HepG2 (cell line): ENCODE results near the gene DPH7. TPM values are rescaled to one million over a fixed set of nuclear protein-coding genes. Genes with fewer than 3 reads are reported as not detected.
A peak's percentile ranks its signal among the peaks of the same experiment; 100 is the strongest.

ENCODE experiments used
- ATAC-seq: fragments of 200-7000 bp; cut with Tn5 transposase; 3 replicates; pipeline ENCODE4 v1.9.1; 2020; ENCODE audit warnings: mild to moderate bottlenecking, moderate library complexity
- BruUV-seq: library from RNA; stranded (reverse); fragments of 400-500 nt; replicated peaks from 2 replicates; lab custom pipeline; 2021; lab: Mats Ljungman, UMichigan
- CTCF ChIA-PET: fragments of 300-600 bp; formaldehyde crosslinking; extraction: SDS; loops from one replicate; lab custom pipeline; 2021; ENCODE audit warnings: low total read pairs, inconsistent platforms, low intra/inter-chr PET ratio; lab: Yijun Ruan, JAX
- POLR2A ChIA-PET: fragments of 350-600 bp; sonication (Branson Sonifier 250); formaldehyde crosslinking; loops from one replicate; lab custom pipeline; 2020; ENCODE audit warnings: antibody characterized with exemption, inconsistent platforms; lab: Yijun Ruan, JAX
- DNase-seq: peaks from one replicate; pipeline ENCODE4 v3.0.0-alpha.2; 2015; ENCODE audit warnings: low spot score
- FAIRE-seq: peaks from 3 replicates; lab custom pipeline; 2011; peaks lifted over from hg19 to GRCh38; lab: Jason Lieb, UNC
- H2AFZ ChIP-seq: one replicate; pipeline ENCODE4 v1.6.1; 2011; ENCODE audit warnings: low read length, inconsistent platforms
- H3K27ac ChIP-seq: fragments of 300-600 bp; 3 replicates; pipeline ENCODE4 v1.8.0; 2011; ENCODE audit warnings: mixed run types, mild to moderate bottlenecking, mixed read lengths, low read length, inconsistent platforms; ENCODE audit not compliant: insufficient read depth; ENCODE audit errors: extremely low read length
- H3K27me3 ChIP-seq, 2 experiments: fragments of 200-600 bp in 1 of 2; 2 replicates in 1 of 2; 3 replicates in 1 of 2; pipeline versions ENCODE4 v1.6.0 to v1.8.0; 2011; ENCODE audit warnings: low read length in 2 of 2, mild to moderate bottlenecking in 2 of 2, moderate library complexity in 2 of 2, inconsistent platforms in 1 of 2; ENCODE audit not compliant: insufficient read depth in 2 of 2, control insufficient read depth in 1 of 2
- H3K36me3 ChIP-seq, 2 experiments: fragments of 200-600 bp in 1 of 2; replicated peaks in 1 of 2; 2 replicates in 1 of 2; 3 replicates in 1 of 2; pipeline versions ENCODE4 v1.5.1 to v1.8.0; 2011; ENCODE audit warnings: low read length in 2 of 2, inconsistent platforms in 1 of 2; ENCODE audit not compliant: insufficient read depth in 2 of 2, control insufficient read depth in 1 of 2
- H3K4me1 ChIP-seq: 2 replicates; pipeline ENCODE4 v1.5.1; 2012; ENCODE audit warnings: low read length, inconsistent platforms; ENCODE audit not compliant: insufficient read depth
- H3K4me2 ChIP-seq: 2 replicates; pipeline ENCODE4 v1.6.0; 2011; ENCODE audit warnings: low read depth, low read length, inconsistent platforms
- H3K4me3 ChIP-seq, 3 experiments: fragments of 200-600 bp in 1 of 3; sonication (generic), shearing (Covaris generic) in 1 of 3; replicated peaks in 1 of 3; 2 replicates each; pipeline ENCODE4 v1.5.1; 2011 to 2016; ENCODE audit warnings: low read length in 3 of 3, inconsistent platforms in 2 of 3, low read depth in 2 of 3, mild to moderate bottlenecking in 2 of 3, control low read depth in 1 of 3, mixed read lengths in 1 of 3; ENCODE audit not compliant: insufficient read depth in 1 of 3
- H3K79me2 ChIP-seq: one replicate; pipeline ENCODE4 v1.6.1; 2011; ENCODE audit warnings: low read length, inconsistent platforms; ENCODE audit not compliant: insufficient read depth
- H3K9ac ChIP-seq: 2 replicates; pipeline ENCODE4 v1.6.0; 2011; ENCODE audit warnings: mild to moderate bottlenecking, low read depth, low read length, inconsistent platforms; ENCODE audit not compliant: insufficient read depth
- H3K9me3 ChIP-seq: 2 replicates; pipeline ENCODE4 v1.5.1; 2012; ENCODE audit warnings: mild to moderate bottlenecking, low read length
- H4K20me1 ChIP-seq: 2 replicates; pipeline ENCODE4 v1.6.0; 2011; ENCODE audit warnings: inconsistent platforms, mild to moderate bottlenecking, low read length, moderate library complexity; ENCODE audit not compliant: insufficient read depth
- AGO2 ChIP-seq: fragments of 200-400 bp; formaldehyde crosslinking; optimal IDR thresholded peaks from 2 replicates; pipeline ENCODE3; 2017; ENCODE audit warnings: mild to moderate bottlenecking, low read depth, low read length, moderate library complexity
- EEA1 ChIP-seq: sonication (generic); formaldehyde crosslinking; IDR thresholded peaks from 2 replicates; pipeline ENCODE4 v1.5.1; 2020; ENCODE audit warnings: mild to moderate bottlenecking, missing genetic modification reagents, borderline replicate concordance
- FOXJ3 ChIP-seq: sonication (generic); formaldehyde crosslinking; IDR thresholded peaks from 2 replicates; pipeline ENCODE4 v1.4.0; 2020; ENCODE audit warnings: missing genetic modification reagents, mild to moderate bottlenecking, borderline replicate concordance
- HDAC6 ChIP-seq: fragments of 200-600 bp; sonication (generic); IDR thresholded peaks from 2 replicates; pipeline ENCODE4 v1.7.0; 2017; ENCODE audit warnings: mild to moderate bottlenecking, antibody characterized with exemption, low read length, low read depth
- HES4 ChIP-seq: sonication (generic); formaldehyde crosslinking; IDR thresholded peaks from 2 replicates; pipeline ENCODE4 v1.9.0; 2021; ENCODE audit warnings: mild to moderate bottlenecking, missing genetic modification reagents, borderline replicate concordance
- MTA3 ChIP-seq: sonication (generic); formaldehyde crosslinking; IDR thresholded peaks from 2 replicates; pipeline ENCODE4 v1.4.0; 2020; ENCODE audit warnings: missing genetic modification reagents
- NFATC3 ChIP-seq: sonication (generic); formaldehyde crosslinking; IDR thresholded peaks from 2 replicates; pipeline ENCODE4 v1.5.1; 2020; ENCODE audit warnings: mild to moderate bottlenecking, missing genetic modification reagents
- PATZ1 ChIP-seq: sonication (generic); formaldehyde crosslinking; IDR thresholded peaks from 2 replicates; pipeline ENCODE4 v1.4.0; 2020; ENCODE audit warnings: missing genetic modification reagents
- POLR2A ChIP-seq, 2 experiments: IDR thresholded peaks; 2 replicates each; pipeline ENCODE4 v1.6.1; 2011; ENCODE audit warnings: low read depth in 2 of 2, low read length in 2 of 2, mild to moderate bottlenecking in 1 of 2, moderate library complexity in 1 of 2; ENCODE audit not compliant: insufficient read depth in 1 of 2
- RBM22 ChIP-seq: fragments of 200-400 bp; formaldehyde crosslinking; optimal IDR thresholded peaks from 2 replicates; pipeline ENCODE3; 2017; ENCODE audit warnings: mild to moderate bottlenecking, low read length, moderate library complexity
- SMAD3 ChIP-seq: sonication (generic); formaldehyde crosslinking; IDR thresholded peaks from 2 replicates; pipeline ENCODE4 v1.4.0; 2020; ENCODE audit warnings: missing genetic modification reagents
- ZBTB37 ChIP-seq: sonication (generic); formaldehyde crosslinking; IDR thresholded peaks from 2 replicates; pipeline ENCODE4 v1.4.0; 2020; ENCODE audit warnings: mild to moderate bottlenecking, missing genetic modification reagents
- ZNF383 ChIP-seq: sonication (generic); formaldehyde crosslinking; IDR thresholded peaks from 2 replicates; pipeline ENCODE4 v1.4.0; 2020; ENCODE audit warnings: missing genetic modification reagents, mild to moderate bottlenecking, borderline replicate concordance
- ZNF556 ChIP-seq: sonication (generic); formaldehyde crosslinking; IDR thresholded peaks from 2 replicates; pipeline ENCODE4 v1.4.0; 2020; ENCODE audit warnings: mild to moderate bottlenecking, missing genetic modification reagents, borderline replicate concordance
- ZNF614 ChIP-seq: IDR thresholded peaks from 2 replicates; pipeline ENCODE4 v1.6.1; 2018; ENCODE audit warnings: missing biosample characterization, missing genetic modification reagents, inconsistent platforms, borderline replicate concordance
- ZSCAN22 ChIP-seq: sonication (generic); formaldehyde crosslinking; IDR thresholded peaks from 2 replicates; pipeline ENCODE4 v1.4.0; 2020; ENCODE audit warnings: mild to moderate bottlenecking, missing genetic modification reagents
- WGBS: methylation state at CpG from one replicate; pipeline ENCODE4 v1.1.6; 2017; ENCODE audit warnings: low lambda C conversion rate; 5-methylcytosine and 5-hydroxymethylcytosine counted together
- in situ Hi-C: cut with HindIII; loops from 2 replicates; pipeline ENCODE4 v1.10.0; 2017; ENCODE audit warnings: low pct_unique_long_range_greater_than_20kb; ENCODE audit not compliant: extremely low pct_ligation_motif_present
- intact Hi-C: fragments of 100-400 bp; cut with micrococcal nuclease; formaldehyde crosslinking; loops from one replicate; pipeline ENCODE4 v1.10.0; 2022; ENCODE audit not compliant: unreplicated experiment
- polyA plus RNA-seq, 8 experiments: library from polyadenylated mRNA; depleted of rRNA in 3 of 8; stranded (reverse) in 7 of 8; unstranded in 1 of 8; fragments of >200 nt; fragmentation: Illumina TruSeq in 4 of 8; extraction: Trizol in 4 of 8; gene quantifications; 2 replicates each; pipeline versions ENCODE4 v1.2.1 to v1.2.3, GENCODE V29; 2011 to 2016; ENCODE audit warnings: low read depth in 4 of 8, missing spikeins in 1 of 8, mixed read lengths in 1 of 8; ENCODE audit not compliant: insufficient read depth in 1 of 8
- total RNA-seq, 5 experiments: library from RNA; depleted of rRNA; stranded (reverse); fragments of >200 nt; fragmentation: Illumina TruSeq; extraction: Trizol; gene quantifications; 2 replicates each; pipeline ENCODE4 v1.2.3, GENCODE V29; 2016; ENCODE audit warnings: low read depth in 1 of 5

DPH7 gene
- total and polyA plus RNA-seq, 2 of the 13 experiments (the other 11 are each of a cell fraction or from before 2014, with no cell fraction given) = 27.6 to 31.6 TPM

DNA sequence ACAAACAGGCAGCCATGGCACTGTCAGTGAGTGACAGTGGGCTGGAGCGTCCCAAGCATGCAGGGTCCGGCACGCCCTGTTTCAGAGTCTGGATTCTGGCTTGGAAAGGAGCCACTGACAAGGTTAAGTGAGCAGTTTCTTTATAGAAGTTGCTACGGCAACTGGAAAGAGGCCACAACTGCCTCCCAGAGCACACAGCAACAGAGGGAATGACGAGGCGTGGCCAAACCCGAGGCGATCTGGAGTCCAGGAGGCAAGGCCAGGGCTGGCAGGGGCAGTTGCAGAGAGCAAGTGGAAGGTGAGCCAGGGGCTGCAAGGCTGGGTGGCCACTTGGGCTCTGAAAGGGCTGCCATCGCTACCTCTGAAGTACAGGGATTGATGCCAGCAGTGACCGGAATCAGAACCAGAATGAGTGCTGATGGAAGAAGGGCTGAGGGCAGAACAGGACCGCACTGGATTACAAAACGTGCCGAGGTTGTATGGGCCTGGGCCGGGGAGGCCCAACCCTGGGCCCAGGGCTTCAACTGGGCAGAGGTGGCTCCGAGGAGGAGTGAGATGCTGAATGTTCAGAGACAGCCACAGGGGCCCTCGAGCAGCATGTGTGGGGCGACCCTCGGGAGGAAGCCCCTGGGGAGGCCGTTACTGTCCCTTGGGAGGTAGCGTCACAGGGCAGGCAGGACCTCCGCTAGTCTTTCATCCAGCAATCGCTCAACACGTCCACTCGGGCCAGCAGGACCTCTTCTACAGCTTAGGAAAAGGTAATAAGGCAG, 22.5 kb downstream of the DPH7 start:
- FAIRE-seq = no peak
- no peaks in the 10 kb centered on the region for H3K9me3 ChIP-seq
- BruUV-seq = no TSS peak
- 92% methylated on average over 21 of the region's 24 CpGs for WGBS
- H3K79me2 ChIP-seq = peaks cover 2% of the 10 kb centered on the region
- no peak overlapping the region for H3K4me3 ChIP-seq
- H3K27ac ChIP-seq = no peak overlapping the region
- POLR2A ChIA-PET = no interaction called here
- H3K36me3 ChIP-seq = peaks cover 13 to 39% of the 10 kb centered on the region in 2 experiments
- H3K4me1 ChIP-seq = peaks cover 31% of the 10 kb centered on the region
- no peak for ATAC-seq
- no peak for DNase-seq
- in situ Hi-C loops = no loop called here
- TF ChIP-seq EEA1 = no peak
- TF ChIP-seq RBM22 = peak; percentile 39
- TF ChIP-seq HES4 (CRISPR knock-in tag) = no peak
- TF ChIP-seq AGO2 = peak; percentile 44
- no peak for TF ChIP-seq ZNF556 (CRISPR knock-in tag)
- no peak overlapping the region for H3K9ac ChIP-seq
- H2AFZ ChIP-seq = no peak overlapping the region
- peaks cover 4% of the 10 kb centered on the region; the same call in 1 of the 2 replicates for H4K20me1 ChIP-seq
- H3K27me3 ChIP-seq = no peaks in the 10 kb centered on the region
- no peak overlapping the region for H3K4me2 ChIP-seq
- CTCF ChIA-PET = no interaction called here
- intact Hi-C loops = no loop called here

- no TSS peak for BruUV-seq
- 95% methylated on average over 8 of the region's 10 CpGs for WGBS
- TF ChIP-seq HDAC6 (no peak), ZSCAN22 (CRISPR knock-in tag) (no peak), MTA3 (CRISPR knock-in tag) (no peak), ZBTB37 (CRISPR knock-in tag) (no peak), PATZ1 (CRISPR knock-in tag) (no peak), ZNF614 (CRISPR knock-in tag) (no peak), FOXJ3 (no peak), NFATC3 (CRISPR knock-in tag) (no peak), POLR2A (IDR thresholded peaks at IDR 0.05; ENCODE audit: insufficient read depth in 1 of 2, low read depth in 2 of 2, low read length in 2 of 2) (no peak), ZNF383 (CRISPR knock-in tag) (no peak), SMAD3 (CRISPR knock-in tag) (no peak)
- TF ChIP-seq, all 625 proteins: peak for 0
- DNase-seq = no peak
- no peaks in the 10 kb centered on the region for H3K27me3 ChIP-seq
- in situ Hi-C loops (no loop called here), intact Hi-C loops (no loop called here)
- H3K4me3 ChIP-seq = no peak overlapping the region
- no peak for FAIRE-seq
- peaks cover 4% of the 10 kb centered on the region; the same call in 1 of the 2 replicates for H4K20me1 ChIP-seq
- H3K79me2 ChIP-seq = peaks cover 2% of the 10 kb centered on the region
- H3K36me3 ChIP-seq = peaks cover 13 to 39% of the 10 kb centered on the region in 2 experiments
- no peak overlapping the region for H2AFZ ChIP-seq
- no peaks in the 10 kb centered on the region for H3K9me3 ChIP-seq
- POLR2A ChIA-PET = no interaction called here
- H3K4me2 ChIP-seq = no peak overlapping the region
- CTCF ChIA-PET = no interaction called here
- peaks cover 24% of the 10 kb centered on the region for H3K4me1 ChIP-seq
- ATAC-seq = no peak
- H3K27ac ChIP-seq = no peak overlapping the region
- H3K9ac ChIP-seq = no peak overlapping the region
Observed at GRCh38 chr9:137555179-137555578, 23.5 kb downstream of the DPH7 start.
